ENCODE results near the gene TGM4. TPM values are rescaled to one million over a fixed set of nuclear protein-coding genes. Genes with fewer than 3 reads are reported as not detected.

TGM4 gene
- total and polyA plus RNA-seq, 9 of the 15 experiments (the other 6 are each of a cell fraction or from before 2014, with no cell fraction given), result not detected

- BruUV-seq (replicated peaks), result no TSS peak
These were observed 20.1 kb downstream of the TGM4 start for GRCh38 chr3:44894485-44894884.

More at GRCh38 chr3:44894485-44894884, 20.1 kb downstream of the TGM4 start:
- 0% methylated on average over 5 of the region's 5 CpGs for WGBS (ENCODE audit: insufficient coverage, low coverage, missing lambda C conversion rate)
- Histone ChIP-seq H2AFZ (ENCODE audit: low read depth, low read length) (no peak overlapping the region), H4K20me1 (replicated peaks; ENCODE audit: control insufficient read depth, insufficient read depth, low read length) (no peaks in the 10 kb centered on the region), H3K27ac (ENCODE audit: extremely low read depth, low read depth, low read length) (no peak overlapping the region), H3K4me3 (no peak overlapping the region), H3K79me2 (ENCODE audit: control insufficient read depth, insufficient read depth, low read length) (no peaks in the 10 kb centered on the region), H3K9me3 (replicated peaks; ENCODE audit: control insufficient read depth, insufficient read depth, low read depth, low read length) (no peaks in the 10 kb centered on the region), H3K9ac (ENCODE audit: insufficient read depth in 1 of 2, low read depth in 2 of 2, low read length in 2 of 2) (no peak overlapping the region), H3K9me1 (ENCODE audit: control insufficient read depth, insufficient read depth, low read length) (no peaks in the 10 kb centered on the region), H3K4me1 (replicated peaks in 1 of 2; ENCODE audit: control insufficient read depth in 2 of 2, insufficient read depth in 2 of 2, low read length in 2 of 2) (no peaks in the 10 kb centered on the region), H3K36me3 (ENCODE audit: control insufficient read depth, insufficient read depth, low read length) (no peaks in the 10 kb centered on the region), H3K4me2 (ENCODE audit: insufficient read depth, low read length) (no peak overlapping the region), H3K27me3 (ENCODE audit: control insufficient read depth in 2 of 2, insufficient read depth in 2 of 2, low read length in 2 of 2) (peaks cover 28 to 55% of the 10 kb centered on the region in 2 experiments)
- intact Hi-C loops (cut with micrococcal nuclease), result no loop called here
- CTCF ChIA-PET (ENCODE audit: low intra/inter-chr PET ratio), result no interaction called here
- POLR2A ChIA-PET, result no interaction called here
- TF ChIP-seq ZNF354B (CRISPR knock-in tag; IDR thresholded peaks at IDR 0.05), result no peak
- TF ChIP-seq ZNF584 (CRISPR knock-in tag; IDR thresholded peaks at IDR 0.05; ENCODE audit: low read depth), result no peak
- TF ChIP-seq SIX5 (IDR thresholded peaks at IDR 0.05; ENCODE audit: borderline replicate concordance in 1 of 2, insufficient read depth in 1 of 2, low read depth in 1 of 2, low read length in 2 of 2), result no peak
- no peak for TF ChIP-seq RNF2 (IDR thresholded peaks at IDR 0.05)
- TF ChIP-seq OTX1 (CRISPR knock-in tag; IDR thresholded peaks at IDR 0.05), result no peak
- no peak for TF ChIP-seq GABPB1 (CRISPR knock-in tag; IDR thresholded peaks at IDR 0.05)
- TF ChIP-seq JUND (IDR thresholded peaks at IDR 0.05; ENCODE audit: borderline replicate concordance, low read depth, low read length), result no peak
- no peak for TF ChIP-seq JUND (tag; IDR thresholded peaks at IDR 0.05; ENCODE audit: borderline replicate concordance, low read depth, low read length)
- TF ChIP-seq TEAD1 (CRISPR knock-in tag; IDR thresholded peaks at IDR 0.05), result no peak
- no peak for TF ChIP-seq NCOR1 (IDR thresholded peaks at IDR 0.05)
- no peak for TF ChIP-seq JUNB (CRISPR knock-in tag; conservative IDR thresholded peaks at IDR 0.05)
- no peak for TF ChIP-seq ZBTB9 (CRISPR knock-in tag; IDR thresholded peaks at IDR 0.05)
- TF ChIP-seq TCFL5 (CRISPR knock-in tag; conservative IDR thresholded peaks at IDR 0.05), result no peak
- no peak for TF ChIP-seq CXXC5 (CRISPR knock-in tag; IDR thresholded peaks at IDR 0.05)
- TF ChIP-seq SAP30 (IDR thresholded peaks at IDR 0.05; ENCODE audit: borderline replicate concordance, insufficient read depth, low read depth, low read length, poor library complexity, severe bottlenecking), result no peak
- TF ChIP-seq RFX7 (CRISPR knock-in tag; IDR thresholded peaks at IDR 0.05), result no peak
- no peak for TF ChIP-seq ATF7 (IDR thresholded peaks at IDR 0.05)
- no peak for ATAC-seq
- no peak for DNase-seq (ENCODE audit: extremely low read depth in 1 of 4, low spot score in 3 of 4)
- in situ Hi-C loops (cut with MboI), result no loop called here
- no peak for FAIRE-seq
